ENCODE data around the gene UBAC2. TPM values are rescaled to one million over a fixed set of nuclear protein-coding genes. Genes with fewer than 3 reads are reported as not detected.
A peak's percentile ranks its signal among the peaks of the same experiment; 100 is the strongest.

The UBAC2 gene
- total and polyA plus RNA-seq, 2 of the 4 experiments (the other 2 are of a cell fraction): 20.8 to 36.3 TPM

- H3K79me1 ChIP-seq (ENCODE audit: low read depth in 1 of 2, low read length in 2 of 2): no peaks in the 10 kb centered on the region
- intact Hi-C loops (cut with micrococcal nuclease): no loop called here
- BruUV-seq (replicated peaks): no TSS peak
- no peak for DNase-seq
- no peaks in the 10 kb centered on the region; the same call in 1 of the 2 replicates for H3K9me1 ChIP-seq (ENCODE audit: insufficient read depth, low read length)
- H3K27ac ChIP-seq (ENCODE audit: insufficient read depth, low read length): no peak overlapping the region
- CTCF ChIA-PET: no interaction called here
- no peak overlapping the region for H4K5ac ChIP-seq (ENCODE audit: low read depth, low read length)
- no peak overlapping the region for H3K14ac ChIP-seq (replicated peaks; ENCODE audit: low read depth, low read length)
- no peak overlapping the region for H2AK5ac ChIP-seq (ENCODE audit: low read depth, low read length)
- ATAC-seq (ENCODE audit: low read depth): no peak
- no peak overlapping the region for H3K56ac ChIP-seq (ENCODE audit: extremely low read depth, insufficient read depth, low read length)
- H3K9me3 ChIP-seq (ENCODE audit: control insufficient read depth, insufficient read depth, low read length): no peaks in the 10 kb centered on the region
- no peak overlapping the region for H2BK20ac ChIP-seq (ENCODE audit: low read depth, low read length)
- in situ Hi-C loops (cut with MboI; ENCODE audit: low sequenced_read_pairs): no loop called here
- H3K4me2 ChIP-seq (ENCODE audit: low read depth, low read length): no peak overlapping the region
- H2BK5ac ChIP-seq (ENCODE audit: low read depth, low read length, poor library complexity, severe bottlenecking): no peak overlapping the region
- no peak overlapping the region for H4K8ac ChIP-seq (ENCODE audit: low read depth in 2 of 2, low read length in 2 of 2)
- no peak overlapping the region for H4K91ac ChIP-seq (ENCODE audit: insufficient read depth, low read depth, low read length)
- no peak overlapping the region for H2AFZ ChIP-seq (replicated peaks; ENCODE audit: low read length, poor library complexity)
- dilution Hi-C loops (cut with HindIII; ENCODE audit: low sequenced_read_pairs, unreplicated experiment): no loop called here
- POLR2A ChIA-PET (ENCODE audit: unreplicated experiment): no interaction called here
- no CpG with 5 or more reads among the region's 11 CpGs for WGBS, 2 experiments (ENCODE audit: extremely low coverage in 2 of 2, insufficient read length in 1 of 2)
- no peak overlapping the region for H3K18ac ChIP-seq (ENCODE audit: low read depth, low read length)
- peak overlapping the region; percentile 40 for H2AK9ac ChIP-seq (replicated peaks; ENCODE audit: low read depth, low read length, poor library complexity)
- no peak overlapping the region for H3K23ac ChIP-seq (ENCODE audit: low read depth, low read length)
- no peak overlapping the region for H3K4me3 ChIP-seq (ENCODE audit: insufficient read depth, low read depth, low read length)
- H2BK15ac ChIP-seq (ENCODE audit: low read depth, low read length): no peak overlapping the region
- H3K36me3 ChIP-seq (ENCODE audit: control insufficient read depth, insufficient read depth, low read length): no peaks in the 10 kb centered on the region
- no peak overlapping the region for H3K9ac ChIP-seq (ENCODE audit: low read depth, low read length)
- peaks cover 26% of the 10 kb centered on the region for H3K27me3 ChIP-seq (ENCODE audit: control insufficient read depth, insufficient read depth, low read length)
- H4K20me1 ChIP-seq (ENCODE audit: insufficient read depth, low read length): no peaks in the 10 kb centered on the region
- no peaks in the 10 kb centered on the region for H3K4me1 ChIP-seq (ENCODE audit: control insufficient read depth, insufficient read depth, low read length)
- no peak overlapping the region for H3K4ac ChIP-seq (ENCODE audit: low read depth, low read length)
- no peak overlapping the region for H2BK120ac ChIP-seq (ENCODE audit: low read depth, low read length)
- TF ChIP-seq POLR2A (IDR thresholded peaks at IDR 0.05; ENCODE audit: low read depth, low read length) (no peak), BHLHE40 (IDR thresholded peaks at IDR 0.05; ENCODE audit: low read depth, low read length) (no peak), FOS (IDR thresholded peaks at IDR 0.05; ENCODE audit: low read depth, low read length) (no peak), MAZ (IDR thresholded peaks at IDR 0.05; ENCODE audit: borderline replicate concordance, low read depth, low read length) (no peak), USF2 (IDR thresholded peaks at IDR 0.05; ENCODE audit: low read depth, low read length) (no peak), RAD21 (IDR thresholded peaks at IDR 0.05; ENCODE audit: low read length) (no peak), CEBPB (IDR thresholded peaks at IDR 0.05; ENCODE audit: low read depth, low read length) (no peak), MAFK (IDR thresholded peaks at IDR 0.05; ENCODE audit: low read depth, low read length) (no peak), RFX5 (IDR thresholded peaks at IDR 0.05; ENCODE audit: low read depth, low read length) (no peak), CHD1 (IDR thresholded peaks at IDR 0.05; ENCODE audit: low read depth, low read length) (no peak)
- TF ChIP-seq, protein P1, sequence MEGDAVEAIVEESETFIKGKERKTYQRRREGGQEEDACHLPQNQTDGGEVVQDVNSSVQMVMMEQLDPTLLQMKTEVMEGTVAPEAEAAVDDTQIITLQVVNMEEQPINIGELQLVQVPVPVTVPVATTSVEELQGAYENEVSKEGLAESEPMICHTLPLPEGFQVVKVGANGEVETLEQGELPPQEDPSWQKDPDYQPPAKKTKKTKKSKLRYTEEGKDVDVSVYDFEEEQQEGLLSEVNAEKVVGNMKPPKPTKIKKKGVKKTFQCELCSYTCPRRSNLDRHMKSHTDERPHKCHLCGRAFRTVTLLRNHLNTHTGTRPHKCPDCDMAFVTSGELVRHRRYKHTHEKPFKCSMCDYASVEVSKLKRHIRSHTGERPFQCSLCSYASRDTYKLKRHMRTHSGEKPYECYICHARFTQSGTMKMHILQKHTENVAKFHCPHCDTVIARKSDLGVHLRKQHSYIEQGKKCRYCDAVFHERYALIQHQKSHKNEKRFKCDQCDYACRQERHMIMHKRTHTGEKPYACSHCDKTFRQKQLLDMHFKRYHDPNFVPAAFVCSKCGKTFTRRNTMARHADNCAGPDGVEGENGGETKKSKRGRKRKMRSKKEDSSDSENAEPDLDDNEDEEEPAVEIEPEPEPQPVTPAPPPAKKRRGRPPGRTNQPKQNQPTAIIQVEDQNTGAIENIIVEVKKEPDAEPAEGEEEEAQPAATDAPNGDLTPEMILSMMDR (conservative IDR thresholded peaks at IDR 0.05; ENCODE audit: low read depth, low read length): no peak
Observed at GRCh38 chr13:99398916-99399622, 198.4 kb downstream of the UBAC2 start.

Data from IMR-90 (cell line).